GM10266 (cell line): Measurements from ENCODE around the gene LOXL1.
"Not testable (repeated sequence)": the region's sequence is repeated elsewhere in the genome, so short reads cannot be mapped to it uniquely, and the experiment has no call there.

Experiments
- DNase-seq: peaks from one replicate; pipeline ENCODE4 v3.0.0; 2012; ENCODE audit errors: extremely low spot score
- CTCF ChIP-seq: IDR thresholded peaks from 2 replicates; pipeline ENCODE4 v1.5.1; 2012; ENCODE audit warnings: mild to moderate bottlenecking, low read depth; ENCODE audit not compliant: control insufficient read depth, insufficient read depth; ENCODE audit errors: missing control alignments

Gene LOXL1

GRCh38 chr15:73965758-73966113 lies 39.5 kb downstream of the LOXL1 start:
- TF ChIP-seq CTCF, result no peak
- peak; percentile 75 for DNase-seq

GRCh38 chr15:73968461-73968860 lies 42.2 kb downstream of the LOXL1 start:
- TF ChIP-seq CTCF, result no peak
- DNase-seq, result no peak

- TF ChIP-seq CTCF, result no peak
These were observed 43.0 kb downstream of the LOXL1 start for GRCh38 chr15:73969151-73969759.

GRCh38 chr15:73972984-73973682 lies 46.9 kb downstream of the LOXL1 start:
- peak; percentile 94 for TF ChIP-seq CTCF
- DNase-seq, result peak; percentile 90

More at GRCh38 chr15:73969151-73969759, 43.0 kb downstream of the LOXL1 start:
- no peak for DNase-seq

GRCh38 chr15:73973683-73974200 lies 47.5 kb downstream of the LOXL1 start:
- DNase-seq, result not testable (repeated sequence)

GRCh38 chr15:73975440-73976125 lies 49.3 kb downstream of the LOXL1 start:
- not testable (repeated sequence) for DNase-seq

GRCh38 chr15:73978896-73979295 lies 52.6 kb downstream of the LOXL1 start:
- no peak for TF ChIP-seq CTCF
- DNase-seq, result no peak

GRCh38 chr15:73979636-73980035 lies 53.4 kb downstream of the LOXL1 start:
- no peak for TF ChIP-seq CTCF

More at GRCh38 chr15:73979636-73980035, 53.4 kb downstream of the LOXL1 start:
- DNase-seq, result no peak
